IMR-90 (cell line): ENCODE measurements around the gene PGBD5. TPM values are rescaled to one million over a fixed set of nuclear protein-coding genes. Genes with fewer than 3 reads are reported as not detected.

Experiments used
- CEBPB ChIP-seq: IDR thresholded peaks from 2 replicates; pipeline ENCODE4 v1.6.1; 2012; ENCODE audit warnings: low read depth, low read length, improper control_type of control experiment
- ELK1 ChIP-seq: fragments of 150-350 bp; IDR thresholded peaks from 2 replicates; pipeline ENCODE4 v1.6.1; 2016; ENCODE audit warnings: low read depth, mild to moderate bottlenecking, low read length, moderate library complexity, borderline replicate concordance
- polyA plus RNA-seq, 3 experiments: library from polyadenylated mRNA; depleted of rRNA; stranded (reverse); fragments of >200 nt; gene quantifications; 2 replicates each; pipeline ENCODE4 v1.2.3, GENCODE V29; 2012; ENCODE audit warnings: low replicate concordance in 1 of 3
- total RNA-seq: library from RNA; depleted of rRNA; stranded (reverse); fragments of >200 nt; gene quantifications from 2 replicates; pipeline ENCODE4 v1.2.3, GENCODE V29; 2012

The PGBD5 gene
- total and polyA plus RNA-seq, 2 of the 4 experiments (the other 2 are of a cell fraction): 0.18 to 0.36 TPM

- TF ChIP-seq ELK1 (no peak), CEBPB (no peak)
These were observed 157.6 kb downstream of the PGBD5 start (continued) for GRCh38 chr1:230268371-230269170.
